ENCODE results near the gene SULT1C2.

Gene SULT1C2

GRCh38 chr2:108324531-108325255 is 36.0 kb downstream of the SULT1C2 start:
- H3K9me3 ChIP-seq (ENCODE audit: control extremely low read depth in 1 of 5, control insufficient read depth in 4 of 5, insufficient read depth in 2 of 5, low read depth in 1 of 5, low read length in 4 of 5) = peaks cover 0 to 2% (median 0%) of the 10 kb centered on the region in 5 experiments
- ChIA-PET CTCF (interaction anchor here (0.7 kb wide), 1 partner anchor 8 kb away, joined by 3 read pairs; no protein-coding TSS in a partner anchor), POLR2A (no interaction called here)
- H3K4me3 ChIP-seq (ENCODE audit: control insufficient read depth in 1 of 7, extremely low read depth in 1 of 7, insufficient read depth in 4 of 7, low read depth in 2 of 7, low read length in 6 of 7) = no peak overlapping the region
- no peaks in the 10 kb centered on the region for H3K36me3 ChIP-seq (ENCODE audit: control insufficient read depth in 4 of 4, insufficient read depth in 4 of 4, low read length in 3 of 4)
- no peak overlapping the region for H3K27ac ChIP-seq (ENCODE audit: insufficient read depth in 1 of 2, low read depth in 1 of 2, low read length in 2 of 2, poor library complexity in 1 of 2, severe bottlenecking in 2 of 2)
- no peaks in the 10 kb centered on the region for H3K4me1 ChIP-seq (ENCODE audit: control extremely low read depth in 1 of 4, control insufficient read depth in 4 of 4, insufficient read depth in 4 of 4, low read length in 3 of 4)
- WGBS (ENCODE audit: insufficient coverage) = 100% methylated on average over 2 of the region's 2 CpGs
- H3K27me3 ChIP-seq (replicated peaks in 2 of 5; ENCODE audit: control insufficient read depth in 4 of 5, insufficient read depth in 5 of 5, low read length in 4 of 5) = no peaks in the 10 kb centered on the region
- DNase-seq = no peak

DNA sequence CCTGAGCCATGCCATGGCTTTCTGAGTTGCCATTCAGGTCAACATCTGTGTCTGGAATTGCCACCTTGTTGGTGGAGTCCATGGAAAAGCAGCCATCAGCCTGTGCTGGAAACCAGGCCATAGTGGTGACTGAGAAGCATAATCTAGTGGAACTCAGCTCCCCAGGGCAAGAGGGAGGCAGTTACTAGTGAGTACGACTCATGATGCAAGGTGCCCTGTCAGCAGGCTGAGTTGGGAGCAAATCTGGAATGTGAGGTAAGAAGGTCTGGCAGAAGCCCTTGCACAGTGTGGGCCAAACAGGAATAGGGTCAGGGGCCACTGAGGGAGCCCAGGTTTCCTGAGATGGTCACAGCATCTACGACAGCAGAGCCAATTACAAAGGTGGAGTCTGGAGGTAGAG is 37.1 kb downstream of the SULT1C2 start:
- peaks cover 0 to 2% (median 0%) of the 10 kb centered on the region in 5 experiments for H3K9me3 ChIP-seq (ENCODE audit: control extremely low read depth in 1 of 5, control insufficient read depth in 4 of 5, insufficient read depth in 2 of 5, low read depth in 1 of 5, low read length in 4 of 5)
- H3K36me3 ChIP-seq (ENCODE audit: control insufficient read depth in 4 of 4, insufficient read depth in 4 of 4, low read length in 3 of 4) = no peaks in the 10 kb centered on the region
- no peak for DNase-seq
- POLR2A ChIA-PET = no interaction called here
- 95% methylated on average over 2 of the region's 2 CpGs for WGBS (ENCODE audit: insufficient coverage)
- H3K4me1 ChIP-seq (ENCODE audit: control extremely low read depth in 1 of 4, control insufficient read depth in 4 of 4, insufficient read depth in 4 of 4, low read length in 3 of 4) = peaks cover 0 to under 1% (median 0%) of the 10 kb centered on the region in 4 experiments
- H3K4me3 ChIP-seq (ENCODE audit: control insufficient read depth in 1 of 7, extremely low read depth in 1 of 7, insufficient read depth in 4 of 7, low read depth in 2 of 7, low read length in 6 of 7) = no peak overlapping the region
- H3K27me3 ChIP-seq (replicated peaks in 2 of 5; ENCODE audit: control insufficient read depth in 4 of 5, insufficient read depth in 5 of 5, low read length in 4 of 5) = no peaks in the 10 kb centered on the region
- H3K27ac ChIP-seq (ENCODE audit: insufficient read depth in 1 of 2, low read depth in 1 of 2, low read length in 2 of 2, poor library complexity in 1 of 2, severe bottlenecking in 2 of 2) = no peak overlapping the region
- CTCF ChIA-PET = interaction anchor here (0.7 kb wide), 1 partner anchor 9 kb away, joined by 3 read pairs; no protein-coding TSS in a partner anchor

DNA sequence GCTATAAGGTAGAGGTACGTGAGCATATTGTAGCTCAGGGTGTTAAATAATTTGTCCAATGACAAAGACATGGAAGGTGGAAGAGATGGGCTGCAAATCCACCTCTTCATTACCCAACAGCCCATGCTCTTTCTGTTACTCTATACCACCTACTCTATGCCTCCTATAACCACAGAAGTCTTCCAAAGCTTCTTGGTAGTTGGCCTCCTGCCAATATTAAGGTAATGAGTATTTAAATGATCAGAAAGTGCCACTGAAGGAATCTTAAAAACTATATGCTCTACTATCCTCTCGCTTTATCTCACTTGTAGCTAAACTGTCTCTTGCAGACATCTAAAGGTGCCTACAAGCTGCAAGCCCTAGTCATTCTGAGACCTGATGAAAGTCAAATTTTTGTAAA is 41.1 kb downstream of the SULT1C2 start:
- H3K9me3 ChIP-seq (ENCODE audit: control extremely low read depth in 1 of 5, control insufficient read depth in 4 of 5, insufficient read depth in 2 of 5, low read depth in 1 of 5, low read length in 4 of 5) = peaks cover 0 to 2% (median 0%) of the 10 kb centered on the region in 5 experiments
- WGBS (ENCODE audit: insufficient coverage) = no CpG with 5 or more reads among the region's 2 CpGs
- no peak overlapping the region for H3K4me3 ChIP-seq (ENCODE audit: control insufficient read depth in 1 of 7, extremely low read depth in 1 of 7, insufficient read depth in 4 of 7, low read depth in 2 of 7, low read length in 6 of 7)
- no peaks in the 10 kb centered on the region for H3K27me3 ChIP-seq (replicated peaks in 2 of 5; ENCODE audit: control insufficient read depth in 4 of 5, insufficient read depth in 5 of 5, low read length in 4 of 5)
- ChIA-PET CTCF (interaction anchor here (1.2 to 1.9 kb wide), 2 partner anchors 10 to 113 kb away, joined by 3 to 4 read pairs; no protein-coding TSS in a partner anchor), POLR2A (no interaction called here)
- H3K4me1 ChIP-seq (ENCODE audit: control extremely low read depth in 1 of 4, control insufficient read depth in 4 of 4, insufficient read depth in 4 of 4, low read length in 3 of 4) = peaks cover 0 to 7% (median 0%) of the 10 kb centered on the region in 4 experiments
- no peak for DNase-seq
- H3K36me3 ChIP-seq (ENCODE audit: control insufficient read depth in 4 of 4, insufficient read depth in 4 of 4, low read length in 3 of 4) = no peaks in the 10 kb centered on the region
- H3K27ac ChIP-seq (ENCODE audit: insufficient read depth in 1 of 2, low read depth in 1 of 2, low read length in 2 of 2, poor library complexity in 1 of 2, severe bottlenecking in 2 of 2) = no peak overlapping the region

DNA sequence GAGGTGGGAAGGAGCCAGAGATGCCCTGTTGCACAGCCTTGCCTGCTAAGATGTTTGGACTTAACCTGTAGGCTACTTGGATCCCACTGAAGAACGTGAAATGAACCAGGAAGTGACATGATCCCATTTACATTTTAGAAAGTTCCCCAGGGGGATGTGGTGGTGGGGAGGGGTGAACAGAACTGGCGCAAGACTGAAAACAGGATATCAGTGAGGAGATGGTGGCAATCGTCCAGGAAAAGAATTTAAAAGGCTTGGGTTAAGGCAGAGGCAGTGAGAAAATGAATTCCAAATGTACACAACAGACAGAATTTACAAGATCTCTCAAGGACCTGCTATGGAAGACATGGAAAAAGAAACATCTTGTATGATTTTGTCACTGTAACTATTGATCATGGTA is 42.3 kb downstream of the SULT1C2 start:
- CTCF ChIA-PET = no interaction called here
- WGBS (ENCODE audit: insufficient coverage) = 0% methylated on average over 2 of the region's 3 CpGs
- DNase-seq = peak in 1 of 3 donors; percentile 8

DNA sequence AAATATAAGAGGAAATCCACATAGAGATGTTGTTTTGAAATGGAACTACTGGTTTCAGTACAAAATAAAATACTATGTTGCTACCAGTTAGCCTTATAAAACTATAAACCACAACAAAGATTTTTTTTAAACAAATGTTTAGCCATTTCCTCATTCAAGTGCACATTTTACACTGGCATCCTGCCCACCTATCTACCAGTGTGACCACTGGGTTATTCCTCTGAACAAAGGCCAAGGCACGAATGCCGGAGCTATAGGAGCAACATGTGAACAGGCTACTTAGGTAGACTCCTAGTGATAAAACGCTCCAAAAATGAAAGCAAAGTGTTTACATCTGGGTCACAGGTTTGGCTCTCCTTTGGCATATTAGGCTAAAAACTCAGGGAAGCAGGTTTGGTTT is 57.3 kb downstream of the SULT1C2 start:
- POLR2A ChIA-PET = no interaction called here
- DNase-seq = peak in 2 of 3 donors; percentile 45 to 62
- Histone ChIP-seq H3K4me3 (ENCODE audit: control insufficient read depth in 1 of 7, extremely low read depth in 1 of 7, insufficient read depth in 4 of 7, low read depth in 2 of 7, low read length in 6 of 7) (peak overlapping the region in 1 of 7 experiments; percentile 40), H3K9me3 (ENCODE audit: control extremely low read depth in 1 of 5, control insufficient read depth in 4 of 5, insufficient read depth in 2 of 5, low read depth in 1 of 5, low read length in 4 of 5) (no peaks in the 10 kb centered on the region), H3K36me3 (ENCODE audit: control insufficient read depth in 4 of 4, insufficient read depth in 4 of 4, low read length in 3 of 4) (no peaks in the 10 kb centered on the region), H3K4me1 (ENCODE audit: control extremely low read depth in 1 of 4, control insufficient read depth in 4 of 4, insufficient read depth in 4 of 4, low read length in 3 of 4) (peaks cover 0 to 23% (median 13%) of the 10 kb centered on the region in 4 experiments), H3K27me3 (replicated peaks in 2 of 5; ENCODE audit: control insufficient read depth in 4 of 5, insufficient read depth in 5 of 5, low read length in 4 of 5) (no peaks in the 10 kb centered on the region), H3K27ac (ENCODE audit: insufficient read depth in 1 of 2, low read depth in 1 of 2, low read length in 2 of 2, poor library complexity in 1 of 2, severe bottlenecking in 2 of 2) (no peak overlapping the region)
- CTCF ChIA-PET = interaction anchor here (1.0 kb wide), 1 partner anchor 249 kb away, joined by 3 read pairs; no protein-coding TSS in a partner anchor
- WGBS (ENCODE audit: insufficient coverage) = 15% methylated on average over 3 of the region's 3 CpGs

More for the DNA sequence above, 42.3 kb downstream of the SULT1C2 start:
- Histone ChIP-seq H3K27me3 (replicated peaks in 2 of 5; ENCODE audit: control insufficient read depth in 4 of 5, insufficient read depth in 5 of 5, low read length in 4 of 5) (no peaks in the 10 kb centered on the region), H3K9me3 (ENCODE audit: control extremely low read depth in 1 of 5, control insufficient read depth in 4 of 5, insufficient read depth in 2 of 5, low read depth in 1 of 5, low read length in 4 of 5) (peaks cover 0 to 2% (median 0%) of the 10 kb centered on the region in 5 experiments), H3K27ac (ENCODE audit: insufficient read depth in 1 of 2, low read depth in 1 of 2, low read length in 2 of 2, poor library complexity in 1 of 2, severe bottlenecking in 2 of 2) (no peak overlapping the region), H3K4me3 (ENCODE audit: control insufficient read depth in 1 of 7, extremely low read depth in 1 of 7, insufficient read depth in 4 of 7, low read depth in 2 of 7, low read length in 6 of 7) (peak overlapping the region in 1 of 7 experiments; percentile 20), H3K4me1 (ENCODE audit: control extremely low read depth in 1 of 4, control insufficient read depth in 4 of 4, insufficient read depth in 4 of 4, low read length in 3 of 4) (peaks cover 0 to 7% (median 0%) of the 10 kb centered on the region in 4 experiments), H3K36me3 (ENCODE audit: control insufficient read depth in 4 of 4, insufficient read depth in 4 of 4, low read length in 3 of 4) (no peaks in the 10 kb centered on the region)
- POLR2A ChIA-PET = no interaction called here

- CTCF ChIA-PET = no interaction called here
These were observed 58.1 kb downstream of the SULT1C2 start for GRCh38 chr2:108346827-108347226.

DNA sequence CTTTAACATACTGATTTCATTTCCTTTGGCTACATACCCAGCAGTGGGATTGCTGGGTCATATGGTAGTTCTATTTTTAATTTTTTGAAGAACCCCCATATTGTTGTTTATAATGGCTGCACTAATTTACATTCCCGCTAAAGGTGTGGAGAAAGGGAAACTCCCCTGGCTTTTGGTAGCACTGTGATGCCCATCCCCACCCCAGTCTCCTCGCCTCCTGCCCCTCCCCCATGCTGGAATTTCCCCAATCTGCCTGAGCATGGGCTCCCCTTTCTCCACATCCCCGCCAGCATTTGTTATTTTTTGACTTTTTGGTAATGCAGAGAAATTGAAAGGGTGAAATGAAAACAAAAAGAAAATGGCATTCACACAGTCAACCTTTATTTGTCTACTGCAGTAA is 59.1 kb downstream of the SULT1C2 start:
- WGBS (ENCODE audit: insufficient coverage) = 100% methylated on average over 1 of the region's 3 CpGs
- CTCF ChIA-PET = no interaction called here
- H3K36me3 ChIP-seq (ENCODE audit: control insufficient read depth in 4 of 4, insufficient read depth in 4 of 4, low read length in 3 of 4) = no peaks in the 10 kb centered on the region

More at GRCh38 chr2:108346827-108347226, 58.1 kb downstream of the SULT1C2 start:
- DNase-seq = no peak
- no CpG with 5 or more reads among the region's 3 CpGs for WGBS (ENCODE audit: insufficient coverage)
- peaks cover 0 to 23% (median 13%) of the 10 kb centered on the region in 4 experiments for H3K4me1 ChIP-seq (ENCODE audit: control extremely low read depth in 1 of 4, control insufficient read depth in 4 of 4, insufficient read depth in 4 of 4, low read length in 3 of 4)
- H3K9me3 ChIP-seq (ENCODE audit: control extremely low read depth in 1 of 5, control insufficient read depth in 4 of 5, insufficient read depth in 2 of 5, low read depth in 1 of 5, low read length in 4 of 5) = no peaks in the 10 kb centered on the region
- POLR2A ChIA-PET = no interaction called here
- no peaks in the 10 kb centered on the region for H3K27me3 ChIP-seq (replicated peaks in 2 of 5; ENCODE audit: control insufficient read depth in 4 of 5, insufficient read depth in 5 of 5, low read length in 4 of 5)
- no peak overlapping the region for H3K4me3 ChIP-seq (ENCODE audit: control insufficient read depth in 1 of 7, extremely low read depth in 1 of 7, insufficient read depth in 4 of 7, low read depth in 2 of 7, low read length in 6 of 7)
- H3K27ac ChIP-seq (ENCODE audit: insufficient read depth in 1 of 2, low read depth in 1 of 2, low read length in 2 of 2, poor library complexity in 1 of 2, severe bottlenecking in 2 of 2) = no peak overlapping the region
- H3K36me3 ChIP-seq (ENCODE audit: control insufficient read depth in 4 of 4, insufficient read depth in 4 of 4, low read length in 3 of 4) = no peaks in the 10 kb centered on the region

More for the DNA sequence above, 59.1 kb downstream of the SULT1C2 start:
- Histone ChIP-seq H3K27me3 (replicated peaks in 2 of 5; ENCODE audit: control insufficient read depth in 4 of 5, insufficient read depth in 5 of 5, low read length in 4 of 5) (no peaks in the 10 kb centered on the region), H3K4me3 (ENCODE audit: control insufficient read depth in 1 of 7, extremely low read depth in 1 of 7, insufficient read depth in 4 of 7, low read depth in 2 of 7, low read length in 6 of 7) (no peak overlapping the region), H3K4me1 (ENCODE audit: control extremely low read depth in 1 of 4, control insufficient read depth in 4 of 4, insufficient read depth in 4 of 4, low read length in 3 of 4) (peaks cover 0 to 23% (median 13%) of the 10 kb centered on the region in 4 experiments), H3K27ac (ENCODE audit: insufficient read depth in 1 of 2, low read depth in 1 of 2, low read length in 2 of 2, poor library complexity in 1 of 2, severe bottlenecking in 2 of 2) (no peak overlapping the region), H3K9me3 (ENCODE audit: control extremely low read depth in 1 of 5, control insufficient read depth in 4 of 5, insufficient read depth in 2 of 5, low read depth in 1 of 5, low read length in 4 of 5) (no peaks in the 10 kb centered on the region)
- DNase-seq = no peak
- POLR2A ChIA-PET = no interaction called here
